COLO668 (cell line): ENCODE measurements around the gene FAM83C.

Experiments used
- DNase-seq: peaks from one replicate; lab custom pipeline; 2025; ENCODE audit not compliant: unreplicated experiment; lab: John Stamatoyannopoulos, UW

The FAM83C gene

GRCh38 chr20:35291654-35292503 lies at the start of gene FAM83C:
Gene FAM83C, minus strand, starts transcription at chr20:35292425. Its CDS starts 121 bp downstream, at chr20:35292304.
- no peak for DNase-seq

- no peak for DNase-seq
These were observed 49.3 kb upstream of the FAM83C start for GRCh38 chr20:35341366-35342028.

- no peak for DNase-seq
These were observed 48.2 kb upstream of the FAM83C start for GRCh38 chr20:35340436-35340835.

- DNase-seq: no peak
These were observed 47.4 kb upstream of the FAM83C start for GRCh38 chr20:35339636-35340035.

DNA sequence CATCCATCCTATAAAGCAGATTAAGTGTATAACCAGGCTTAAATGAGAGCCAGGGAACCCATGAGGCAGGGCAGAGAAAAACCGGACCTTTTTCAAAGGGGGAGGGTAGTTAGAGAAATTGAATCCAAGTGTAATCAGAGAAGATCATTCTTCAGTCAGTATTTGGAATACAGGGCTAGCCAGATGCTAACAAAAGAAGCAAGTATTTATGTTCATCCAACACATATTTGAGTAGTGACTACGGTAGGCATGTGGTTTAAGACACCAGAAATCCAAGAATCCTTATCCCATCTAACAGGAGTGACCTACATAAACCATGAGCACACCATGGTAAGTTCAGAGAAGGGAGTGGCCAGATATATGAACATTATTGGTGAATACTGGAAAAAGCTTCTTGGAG lies 46.8 kb upstream of the FAM83C start:
- DNase-seq: no peak

- DNase-seq: no peak
These were observed 42.3 kb upstream of the FAM83C start for GRCh38 chr20:35334311-35335101.

GRCh38 chr20:35333606-35334005 lies 41.4 kb upstream of the FAM83C start:
- DNase-seq: no peak

GRCh38 chr20:35332540-35333200 lies 40.4 kb upstream of the FAM83C start:
- no peak for DNase-seq

- peak; percentile 45 for DNase-seq
These were observed 37.4 kb upstream of the FAM83C start for GRCh38 chr20:35329435-35330139.

DNA sequence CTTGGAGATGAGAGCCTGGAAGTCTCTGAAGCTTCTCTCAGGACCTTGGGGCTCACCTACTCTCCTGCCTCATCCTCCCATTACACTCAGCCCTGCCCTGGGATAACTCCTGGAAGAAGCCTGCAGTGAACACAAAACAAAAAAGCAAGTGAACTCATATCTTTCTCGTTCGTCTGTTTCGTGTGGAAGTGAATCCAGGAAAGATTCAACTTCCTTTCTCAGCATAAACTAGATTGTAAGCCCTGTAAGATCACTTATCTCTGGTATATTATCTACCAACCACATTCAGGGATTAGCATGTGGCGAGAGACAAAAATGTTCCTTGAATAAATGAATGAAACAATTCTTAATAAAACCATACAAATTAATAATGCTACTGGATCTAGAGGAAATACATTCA lies 36.5 kb upstream of the FAM83C start:
- no peak for DNase-seq

DNA sequence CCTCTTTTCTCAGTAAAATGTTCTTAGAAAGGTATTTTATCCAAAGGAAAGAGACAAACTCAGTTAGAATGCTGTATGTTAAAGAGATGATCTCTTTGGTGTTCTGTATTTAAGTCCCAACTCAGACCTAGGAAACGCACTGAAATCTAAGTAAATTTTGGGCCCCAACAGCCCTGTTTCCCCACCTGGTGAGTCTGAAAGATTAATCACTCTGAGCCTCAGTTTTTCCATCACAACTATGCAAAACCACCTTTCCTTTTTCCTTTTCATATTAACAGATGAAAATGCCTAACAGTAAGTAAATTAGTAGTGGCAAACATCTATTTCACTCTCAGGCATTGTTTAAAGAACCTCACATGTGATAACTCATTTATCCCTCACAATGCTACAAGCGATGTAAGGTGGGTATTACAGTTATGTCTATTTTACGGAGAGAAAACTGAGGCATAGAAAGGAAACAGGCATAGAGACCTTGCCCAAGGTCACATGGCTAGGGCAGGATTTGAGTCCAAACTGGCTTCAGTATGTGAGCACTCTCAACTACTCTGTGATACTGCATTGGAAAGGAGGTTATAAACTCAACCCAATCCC lies 36.0 kb upstream of the FAM83C start:
- no peak for DNase-seq

GRCh38 chr20:35327074-35327976 lies 35.1 kb upstream of the FAM83C start:
- DNase-seq: no peak

- no peak for DNase-seq
These were observed 34.5 kb upstream of the FAM83C start for GRCh38 chr20:35326740-35327073.

DNA sequence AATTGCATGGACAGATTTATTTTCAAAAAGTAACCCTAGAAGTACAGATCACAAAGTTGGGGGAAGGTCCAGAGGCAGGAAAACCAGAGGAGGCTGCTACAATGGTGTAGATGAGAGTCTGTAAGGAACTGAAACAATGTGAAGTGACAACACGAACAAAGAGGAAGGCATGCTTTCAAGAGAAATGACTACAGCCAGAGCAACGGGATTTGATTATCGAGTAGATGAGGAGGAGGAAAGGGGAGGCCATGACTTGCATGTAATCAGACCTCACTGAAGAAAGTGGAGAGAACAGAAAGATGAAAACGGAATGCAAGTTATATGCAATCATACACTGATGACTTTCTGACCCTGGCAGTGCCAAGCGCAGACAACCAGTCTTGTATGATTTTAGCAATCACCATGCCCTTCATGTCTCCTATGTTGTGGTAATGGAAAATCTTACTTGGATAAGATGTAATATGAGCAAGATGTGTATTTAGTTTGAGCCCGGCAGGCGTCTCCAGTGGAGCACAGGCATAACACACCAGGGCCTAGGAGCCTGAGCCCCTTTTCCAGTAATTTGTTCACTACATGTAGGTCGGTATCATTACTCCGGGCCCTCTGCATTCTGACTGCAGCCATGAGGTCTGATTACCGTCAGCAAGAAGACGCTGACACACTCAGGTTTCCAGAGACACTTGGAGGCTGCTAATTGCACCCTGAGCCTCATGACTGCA lies 34.0 kb upstream of the FAM83C start:
- no peak for DNase-seq

DNA sequence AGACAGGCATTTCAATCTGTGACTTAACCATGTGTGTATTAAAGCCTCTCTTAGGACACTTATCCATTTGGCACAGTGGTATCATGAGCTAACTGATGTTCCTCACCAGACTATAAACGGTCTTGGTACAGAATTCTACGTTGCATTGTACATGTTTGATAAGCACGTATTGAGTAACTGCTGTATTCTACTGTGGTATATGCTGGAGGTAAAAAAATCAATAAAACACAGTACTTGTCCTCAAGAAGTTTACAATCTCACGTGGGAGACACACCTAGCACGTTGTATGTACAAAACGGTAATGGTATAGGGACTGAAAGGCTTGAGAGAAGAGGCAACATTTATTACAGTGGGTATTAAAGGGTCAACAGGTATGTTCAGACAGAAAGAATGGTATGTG lies 33.2 kb upstream of the FAM83C start:
- no peak for DNase-seq

DNA sequence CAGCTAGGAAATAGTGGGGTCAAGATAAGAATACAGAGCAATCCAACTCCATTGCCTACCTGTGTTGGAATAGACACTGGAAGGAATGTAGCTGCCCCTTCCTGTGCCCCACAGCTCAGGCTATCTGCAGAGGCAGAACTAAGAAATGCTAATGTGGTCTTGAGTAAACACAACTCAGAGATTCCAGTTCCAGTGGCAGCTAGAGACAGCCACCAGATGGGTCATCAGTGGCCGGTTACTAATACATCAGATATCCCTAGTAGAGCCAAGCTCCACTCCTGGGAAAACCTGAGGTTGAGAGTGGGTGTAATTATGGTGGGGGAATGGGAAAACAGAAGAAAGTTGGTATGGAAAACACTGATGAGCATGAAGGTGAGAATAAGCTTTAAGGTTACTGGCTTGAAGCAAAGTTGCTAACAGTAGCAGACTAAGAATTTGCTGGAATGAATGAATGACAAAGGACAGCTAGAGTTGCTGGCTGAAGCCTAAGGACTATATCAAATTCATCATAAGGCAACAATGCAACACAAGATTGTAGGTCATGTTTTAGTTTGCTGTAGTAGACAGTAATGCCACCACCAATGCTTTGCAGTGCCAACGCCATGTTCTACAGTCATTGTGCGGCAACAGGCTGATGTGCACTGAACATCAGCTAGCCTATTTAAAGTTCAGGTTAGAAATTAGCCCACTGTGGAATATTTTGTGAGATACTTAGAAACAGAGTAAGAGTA lies 28.3 kb upstream of the FAM83C start:
- DNase-seq: no peak

GRCh38 chr20:35319871-35320197 lies 27.6 kb upstream of the FAM83C start:
- no peak for DNase-seq
